Gastroesophageal sphincter (tissue), 3 donors: ENCODE measurements around the gene RNASEH2A.

ENCODE experiments used
- CTCF ChIP-seq, 4 experiments: fragments of 200-600 bp in 2 of 4; fragments of 450-650 bp in 2 of 4; sonication (generic) in 1 of 4; IDR thresholded peaks; one replicate each; pipeline ENCODE4 v1.5.1; 2017 to 2019; ENCODE audit warnings: antibody characterized with exemption in 4 of 4, mild to moderate bottlenecking in 2 of 4, moderate library complexity in 2 of 4
- POLR2A ChIP-seq, 2 donors: fragments of 450-650 bp; IDR thresholded peaks; one replicate each; pipeline ENCODE4 v1.6.1; 2017; ENCODE audit warnings: antibody characterized with exemption in 2 of 2, mild to moderate bottlenecking in 2 of 2, moderate library complexity in 1 of 2
- POLR2AphosphoS5 ChIP-seq: sonication (generic); formaldehyde crosslinking; IDR thresholded peaks from one replicate; pipeline ENCODE4 v1.6.1; 2017; ENCODE audit warnings: antibody characterized with exemption

GRCh38 chr19:12777217-12778016 lies 29.0 kb upstream of the RNASEH2A start:
- TF ChIP-seq CTCF (IDR thresholded peaks at IDR 0.05) (peak in 3 of 4 experiments; percentile 94 to 98 (median 97)), POLR2A (IDR thresholded peaks at IDR 0.05) (no peak), POLR2AphosphoS5 (peak; percentile 51)
